HG02938 (cell line): Measurements from ENCODE around the gene NDRG4.

Experiments
- ATAC-seq: cut with Tn5 transposase; IDR thresholded peaks from one replicate; pipeline ENCODE4 v1.9.1; 2021; ENCODE audit warnings: mild to moderate bottlenecking, moderate library complexity; ENCODE audit not compliant: unreplicated experiment

NDRG4 gene

GRCh38 chr16:58493756-58494431 lies 6.0 kb upstream of the NDRG4 start:
- no peak for ATAC-seq

- peak; percentile 84 for ATAC-seq
Observed at GRCh38 chr16:58494981-58495520, 4.9 kb upstream of the NDRG4 start.

GRCh38 chr16:58495521-58496331 lies 4.2 kb upstream of the NDRG4 start:
- ATAC-seq, result no peak

- ATAC-seq, result no peak
Observed at GRCh38 chr16:58497468-58497867, 2.5 kb upstream of the NDRG4 start.

- ATAC-seq, result no peak
Observed at GRCh38 chr16:58497935-58498334, 2.0 kb upstream of the NDRG4 start.

GRCh38 chr16:58498341-58499091 lies 1.4 kb upstream of the NDRG4 start:
- ATAC-seq, result no peak

GRCh38 chr16:58499092-58499511 lies 841 bp upstream of the NDRG4 start:
- ATAC-seq, result no peak

GRCh38 chr16:58500430-58501241 lies 693 bp downstream of the NDRG4 start:
- no peak for ATAC-seq

- ATAC-seq, result no peak
Observed at GRCh38 chr16:58501242-58502131, 1.5 kb downstream of the NDRG4 start.

GRCh38 chr16:58502217-58502921 lies 2.4 kb downstream of the NDRG4 start:
- ATAC-seq, result no peak

- no peak for ATAC-seq
Observed at GRCh38 chr16:58503166-58503862, 3.4 kb downstream of the NDRG4 start.

- no peak for ATAC-seq
Observed at GRCh38 chr16:58503863-58504688, 4.1 kb downstream of the NDRG4 start.

GRCh38 chr16:58506241-58507194 lies 6.6 kb downstream of the NDRG4 start:
- ATAC-seq, result no peak

GRCh38 chr16:58507195-58507962 lies 7.4 kb downstream of the NDRG4 start:
- no peak for ATAC-seq

- no peak for ATAC-seq
Observed at GRCh38 chr16:58507963-58508670, 8.2 kb downstream of the NDRG4 start.
